PC-9 (cell line): ENCODE results near the gene PIK3R6. TPM values are rescaled to one million over a fixed set of nuclear protein-coding genes. Genes with fewer than 3 reads are reported as not detected.

Experiments
- BruUV-seq: library from RNA; stranded (reverse); fragments of 400-500 nt; replicated peaks from 2 replicates; lab custom pipeline; 2021; lab: Mats Ljungman, UMichigan
- CTCF ChIA-PET: fragments of 300-600 bp; sonication (Branson Sonifier 250); formaldehyde crosslinking; loops from one replicate; lab custom pipeline; 2022; ENCODE audit warnings: antibody characterized with exemption; lab: Charles Lee
- POLR2A ChIA-PET: fragments of 300-600 bp; sonication (Branson Sonifier 250); formaldehyde crosslinking; loops from one replicate; lab custom pipeline; 2022; ENCODE audit warnings: antibody characterized with exemption; ENCODE audit not compliant: unreplicated experiment; lab: Charles Lee
- DNase-seq, 2 experiments: peaks; one replicate each; pipeline versions ENCODE4 v3.0.0 to v3.0.0-alpha.2; 2015 to 2022; ENCODE audit warnings: mixed read lengths in 1 of 2
- H2AFZ ChIP-seq: fragments of 200-600 bp; sonication (generic); 2 replicates; pipeline ENCODE4 v1.8.1; 2017; ENCODE audit warnings: antibody characterized with exemption
- H3F3A ChIP-seq: fragments of 200-600 bp; sonication (generic); 2 replicates; pipeline ENCODE4 v1.8.1; 2017; ENCODE audit warnings: antibody characterized with exemption, mild to moderate bottlenecking, low read depth; ENCODE audit not compliant: insufficient read depth
- H3K27ac ChIP-seq: fragments of 200-600 bp; sonication (generic); 2 replicates; pipeline ENCODE4 v1.6.1; 2016; ENCODE audit warnings: mixed run types
- H3K27me3 ChIP-seq: fragments of 200-600 bp; sonication (generic); 2 replicates; pipeline ENCODE4 v1.6.1; 2016; ENCODE audit warnings: low read depth, mixed run types; ENCODE audit not compliant: insufficient read depth
- H3K36me3 ChIP-seq: fragments of 200-600 bp; sonication (generic); 2 replicates; pipeline ENCODE4 v1.6.1; 2016; ENCODE audit warnings: low read depth, mixed run types
- H3K4me1 ChIP-seq: fragments of 200-600 bp; sonication (generic); replicated peaks from 2 replicates; pipeline ENCODE4 v1.6.1; 2016; ENCODE audit warnings: mixed run types; ENCODE audit not compliant: insufficient read depth
- H3K4me2 ChIP-seq: fragments of 200-600 bp; sonication (generic); 2 replicates; pipeline ENCODE4 v1.6.1; 2017; ENCODE audit warnings: mixed run types
- H3K4me3 ChIP-seq: fragments of 200-600 bp; sonication (generic); 2 replicates; pipeline ENCODE4 v1.6.1; 2016; ENCODE audit warnings: mixed run types
- H3K79me2 ChIP-seq: fragments of 200-600 bp; sonication (generic); 2 replicates; pipeline ENCODE4 v1.6.1; 2017; ENCODE audit warnings: low read depth, mixed run types
- H3K9me2 ChIP-seq: fragments of 200-600 bp; sonication (generic); 2 replicates; pipeline ENCODE4 v1.8.1; 2017; ENCODE audit warnings: mild to moderate bottlenecking; ENCODE audit not compliant: insufficient read depth
- H3K9me3 ChIP-seq: fragments of 200-600 bp; sonication (generic); 2 replicates; pipeline ENCODE4 v1.8.1; 2016; ENCODE audit warnings: low read depth; ENCODE audit not compliant: insufficient read depth
- H4K20me1 ChIP-seq: fragments of 200-600 bp; sonication (generic); 2 replicates; pipeline ENCODE4 v1.8.1; 2017; ENCODE audit not compliant: insufficient read depth
- EZH2 ChIP-seq: fragments of 200-600 bp; sonication (generic); IDR thresholded peaks from 2 replicates; pipeline ENCODE4 v1.8.0; 2017; ENCODE audit warnings: antibody characterized with exemption, low read depth
- intact Hi-C: fragments of 100-400 bp; cut with micrococcal nuclease; formaldehyde crosslinking; loops from one replicate; pipeline ENCODE4 v1.10.0; 2022; ENCODE audit not compliant: unreplicated experiment
- total RNA-seq: library from RNA; stranded (reverse); gene quantifications from 2 replicates; pipeline ENCODE4 v1.2.3, GENCODE V29; 2021
- TF ChIP-seq, protein P1 (sequence below): fragments of 200-600 bp; sonication (generic); conservative IDR thresholded peaks from 2 replicates; pipeline ENCODE4 v1.6.1; 2017; ENCODE audit warnings: mixed run types, antibody characterized with exemption, mild to moderate bottlenecking, moderate library complexity

PIK3R6 gene
- total RNA-seq, 1 experiment from 2014 or later, result not detected

DNA sequence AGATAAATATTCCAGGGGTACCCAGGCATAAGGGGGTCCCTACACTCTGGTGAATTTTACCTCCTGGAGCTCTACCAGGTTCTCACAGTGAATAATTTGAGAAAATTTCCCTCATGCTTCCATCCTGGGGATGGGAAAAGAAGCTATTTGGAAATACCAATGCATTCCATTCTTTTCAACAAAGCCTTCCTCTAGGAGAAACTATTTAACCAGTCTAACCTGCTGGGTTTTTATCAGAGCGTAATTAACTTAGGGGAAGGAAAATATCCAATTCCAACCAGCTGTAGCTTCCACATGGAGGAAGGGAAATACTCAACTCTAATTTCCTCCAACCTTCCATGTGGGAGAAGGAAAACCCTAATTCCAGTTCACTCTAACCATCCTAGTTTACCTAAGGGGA is 85.3 kb downstream of the PIK3R6 start:
- ChIA-PET POLR2A (interaction anchor here (0.7 kb wide), 1 partner anchor 536 kb away, joined by 6 read pairs; no protein-coding TSS in a partner anchor), CTCF (no interaction called here)
- Histone ChIP-seq H3K9me3 (no peaks in the 10 kb centered on the region), H3K4me1 (no peaks in the 10 kb centered on the region), H3K4me2 (no peak overlapping the region), H3K4me3 (no peak overlapping the region), H3F3A (no peaks in the 10 kb centered on the region), H4K20me1 (no peaks in the 10 kb centered on the region), H3K27ac (no peak overlapping the region), H3K79me2 (no peaks in the 10 kb centered on the region), H2AFZ (no peak overlapping the region), H3K9me2 (no peaks in the 10 kb centered on the region), H3K36me3 (no peaks in the 10 kb centered on the region), H3K27me3 (0 out of 2 replicates have a peak, but pooled peaks cover 4% of the 10 kb centered on the region)
- BruUV-seq, result no TSS peak
- TF ChIP-seq, protein P1, sequence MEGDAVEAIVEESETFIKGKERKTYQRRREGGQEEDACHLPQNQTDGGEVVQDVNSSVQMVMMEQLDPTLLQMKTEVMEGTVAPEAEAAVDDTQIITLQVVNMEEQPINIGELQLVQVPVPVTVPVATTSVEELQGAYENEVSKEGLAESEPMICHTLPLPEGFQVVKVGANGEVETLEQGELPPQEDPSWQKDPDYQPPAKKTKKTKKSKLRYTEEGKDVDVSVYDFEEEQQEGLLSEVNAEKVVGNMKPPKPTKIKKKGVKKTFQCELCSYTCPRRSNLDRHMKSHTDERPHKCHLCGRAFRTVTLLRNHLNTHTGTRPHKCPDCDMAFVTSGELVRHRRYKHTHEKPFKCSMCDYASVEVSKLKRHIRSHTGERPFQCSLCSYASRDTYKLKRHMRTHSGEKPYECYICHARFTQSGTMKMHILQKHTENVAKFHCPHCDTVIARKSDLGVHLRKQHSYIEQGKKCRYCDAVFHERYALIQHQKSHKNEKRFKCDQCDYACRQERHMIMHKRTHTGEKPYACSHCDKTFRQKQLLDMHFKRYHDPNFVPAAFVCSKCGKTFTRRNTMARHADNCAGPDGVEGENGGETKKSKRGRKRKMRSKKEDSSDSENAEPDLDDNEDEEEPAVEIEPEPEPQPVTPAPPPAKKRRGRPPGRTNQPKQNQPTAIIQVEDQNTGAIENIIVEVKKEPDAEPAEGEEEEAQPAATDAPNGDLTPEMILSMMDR, result no peak
- TF ChIP-seq EZH2, result no peak
- DNase-seq, result no peak
- intact Hi-C loops, result no loop called here

DNA sequence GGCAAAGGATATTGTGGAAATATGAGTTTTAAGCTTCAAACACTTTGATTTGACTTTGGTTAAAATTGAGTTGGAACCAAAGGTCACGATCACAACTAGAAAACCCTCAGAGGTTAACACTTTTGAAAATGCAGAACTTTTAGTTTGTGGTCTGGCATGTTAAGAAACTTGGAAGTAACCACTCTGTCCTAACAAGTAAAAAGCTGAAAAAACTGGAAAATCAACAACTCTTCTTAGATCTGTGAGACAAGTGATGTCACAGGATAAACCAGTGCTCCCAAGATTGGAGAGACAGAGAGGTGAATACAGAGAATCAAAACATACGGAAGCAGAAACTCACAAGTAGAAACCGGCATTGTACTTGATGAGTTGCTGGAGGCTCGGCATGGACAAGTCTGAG is 85.7 kb downstream of the PIK3R6 start:
- BruUV-seq, result no TSS peak
- Histone ChIP-seq H3K27me3 (0 out of 2 replicates have a peak, but pooled peaks cover 4% of the 10 kb centered on the region), H3K27ac (no peak overlapping the region), H3K36me3 (no peaks in the 10 kb centered on the region), H3K79me2 (no peaks in the 10 kb centered on the region), H3K4me1 (no peaks in the 10 kb centered on the region), H4K20me1 (no peaks in the 10 kb centered on the region), H2AFZ (no peak overlapping the region), H3K4me2 (no peak overlapping the region), H3K9me2 (no peaks in the 10 kb centered on the region), H3K9me3 (no peaks in the 10 kb centered on the region), H3K4me3 (no peak overlapping the region), H3F3A (no peaks in the 10 kb centered on the region)
- ChIA-PET POLR2A (interaction anchor here (0.7 kb wide), 1 partner anchor 535 kb away, joined by 6 read pairs; no protein-coding TSS in a partner anchor), CTCF (no interaction called here)
- no peak for TF ChIP-seq EZH2
- TF ChIP-seq, protein P1, result no peak
- intact Hi-C loops, result no loop called here
- no peak for DNase-seq

DNA sequence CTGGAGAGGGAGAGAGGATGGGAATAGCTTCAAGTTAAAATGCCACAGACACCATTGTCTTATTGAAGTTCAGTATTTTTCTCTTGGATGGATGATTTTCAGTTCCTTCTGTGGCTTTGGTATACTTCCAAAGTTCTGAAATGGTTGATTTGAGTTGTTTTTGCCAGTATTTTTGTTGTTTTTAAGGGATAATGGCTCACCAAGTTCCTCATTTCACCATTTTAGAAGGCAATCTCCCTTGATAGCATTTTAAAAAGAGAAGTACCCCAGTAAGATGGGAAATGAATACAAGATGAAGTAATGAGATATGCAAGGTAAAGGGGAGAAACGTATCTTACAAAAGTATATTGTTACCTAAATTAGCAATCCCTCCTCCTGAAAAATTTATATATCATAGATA is 90.6 kb downstream of the PIK3R6 start:
- no peaks in the 10 kb centered on the region for H3K4me1 ChIP-seq
- BruUV-seq, result no TSS peak
- no peaks in the 10 kb centered on the region for H3F3A ChIP-seq
- no peak overlapping the region for H3K4me3 ChIP-seq
- intact Hi-C loops, result no loop called here
- no peak overlapping the region for H2AFZ ChIP-seq
- no peaks in the 10 kb centered on the region for H4K20me1 ChIP-seq
- ChIA-PET CTCF (no interaction called here), POLR2A (no interaction called here)
- no peak for TF ChIP-seq EZH2
- no peak overlapping the region for H3K27ac ChIP-seq
- no peaks in the 10 kb centered on the region for H3K36me3 ChIP-seq
- no peaks in the 10 kb centered on the region for H3K9me2 ChIP-seq
- peaks cover 9% of the 10 kb centered on the region; the same call in 1 of the 2 replicates for H3K27me3 ChIP-seq
- no peaks in the 10 kb centered on the region for H3K79me2 ChIP-seq
- H3K9me3 ChIP-seq, result no peaks in the 10 kb centered on the region
- no peak for DNase-seq
- no peak overlapping the region for H3K4me2 ChIP-seq

DNA sequence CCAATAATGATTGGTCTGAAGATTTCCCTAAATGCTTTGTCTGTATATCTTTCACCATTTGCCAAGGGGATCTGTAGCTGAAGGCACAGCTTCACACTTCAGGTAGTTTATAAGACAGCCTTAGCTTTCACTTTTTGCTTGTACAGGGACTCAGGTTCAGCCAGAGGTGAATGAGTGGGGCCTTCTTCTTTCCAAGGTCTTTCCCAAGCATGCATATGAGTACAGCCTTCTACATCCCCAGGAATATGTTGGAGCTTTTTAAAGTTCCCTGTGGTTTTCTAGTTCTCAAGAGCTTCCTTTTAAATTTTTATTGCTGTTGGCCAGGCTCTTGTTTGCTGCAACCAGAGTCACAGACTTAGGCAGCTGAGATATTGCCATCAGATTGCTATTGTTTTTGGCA is 91.2 kb downstream of the PIK3R6 start:
- CTCF ChIA-PET, result no interaction called here
- H3F3A ChIP-seq, result no peaks in the 10 kb centered on the region
- POLR2A ChIA-PET, result no interaction called here

More for the DNA sequence above, 91.2 kb downstream of the PIK3R6 start:
- no TSS peak for BruUV-seq
- no peak overlapping the region for H3K4me2 ChIP-seq
- H3K4me3 ChIP-seq, result no peak overlapping the region
- no peaks in the 10 kb centered on the region for H3K4me1 ChIP-seq
- no peak for TF ChIP-seq EZH2
- TF ChIP-seq, protein P1, result no peak
- H3K9me3 ChIP-seq, result no peaks in the 10 kb centered on the region
- DNase-seq, result no peak
- peaks cover 9% of the 10 kb centered on the region; the same call in 1 of the 2 replicates for H3K27me3 ChIP-seq
- intact Hi-C loops, result no loop called here
- no peak overlapping the region for H3K27ac ChIP-seq
- no peaks in the 10 kb centered on the region for H3K36me3 ChIP-seq
- no peaks in the 10 kb centered on the region for H4K20me1 ChIP-seq
- H3K79me2 ChIP-seq, result no peaks in the 10 kb centered on the region
- no peak overlapping the region for H2AFZ ChIP-seq
- H3K9me2 ChIP-seq, result no peaks in the 10 kb centered on the region
